Measurements from ENCODE around the gene DMAC1.

DMAC1 gene

GRCh38 chr9:7777771-7778170 is 21.8 kb downstream of the DMAC1 start:
- H3K4me3 ChIP-seq (replicated peaks; ENCODE audit: low read depth, low read length) = no peak overlapping the region
- TF ChIP-seq, protein P1, sequence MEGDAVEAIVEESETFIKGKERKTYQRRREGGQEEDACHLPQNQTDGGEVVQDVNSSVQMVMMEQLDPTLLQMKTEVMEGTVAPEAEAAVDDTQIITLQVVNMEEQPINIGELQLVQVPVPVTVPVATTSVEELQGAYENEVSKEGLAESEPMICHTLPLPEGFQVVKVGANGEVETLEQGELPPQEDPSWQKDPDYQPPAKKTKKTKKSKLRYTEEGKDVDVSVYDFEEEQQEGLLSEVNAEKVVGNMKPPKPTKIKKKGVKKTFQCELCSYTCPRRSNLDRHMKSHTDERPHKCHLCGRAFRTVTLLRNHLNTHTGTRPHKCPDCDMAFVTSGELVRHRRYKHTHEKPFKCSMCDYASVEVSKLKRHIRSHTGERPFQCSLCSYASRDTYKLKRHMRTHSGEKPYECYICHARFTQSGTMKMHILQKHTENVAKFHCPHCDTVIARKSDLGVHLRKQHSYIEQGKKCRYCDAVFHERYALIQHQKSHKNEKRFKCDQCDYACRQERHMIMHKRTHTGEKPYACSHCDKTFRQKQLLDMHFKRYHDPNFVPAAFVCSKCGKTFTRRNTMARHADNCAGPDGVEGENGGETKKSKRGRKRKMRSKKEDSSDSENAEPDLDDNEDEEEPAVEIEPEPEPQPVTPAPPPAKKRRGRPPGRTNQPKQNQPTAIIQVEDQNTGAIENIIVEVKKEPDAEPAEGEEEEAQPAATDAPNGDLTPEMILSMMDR (IDR thresholded peaks at IDR 0.05; ENCODE audit: low read length, missing control alignments) = no peak
- DNase-seq (ENCODE audit: low read depth) = no peak

DNA sequence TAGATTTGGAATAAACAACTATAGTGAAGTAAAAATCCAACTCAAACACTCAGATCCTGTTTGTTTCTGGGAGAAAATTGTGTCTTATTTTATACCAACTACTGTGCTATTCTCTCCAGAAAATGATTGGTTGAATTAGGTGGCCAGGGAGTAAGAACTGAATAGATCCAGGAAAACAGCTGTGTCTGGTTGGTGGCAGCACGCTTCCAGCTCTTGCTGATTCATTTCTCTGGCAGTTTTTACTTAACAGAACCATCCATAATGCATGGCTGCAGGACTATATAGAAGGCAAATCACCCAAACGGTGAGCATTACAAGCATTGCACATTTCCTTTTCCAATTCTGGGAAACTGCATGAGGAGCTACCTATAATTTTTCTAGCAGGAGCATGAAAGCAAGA is 29.5 kb downstream of the DMAC1 start:
- no peak for DNase-seq (ENCODE audit: low read depth)
- H3K4me3 ChIP-seq (replicated peaks; ENCODE audit: low read depth, low read length) = no peak overlapping the region
- TF ChIP-seq, protein P1 (IDR thresholded peaks at IDR 0.05; ENCODE audit: low read length, missing control alignments) = no peak

DNA sequence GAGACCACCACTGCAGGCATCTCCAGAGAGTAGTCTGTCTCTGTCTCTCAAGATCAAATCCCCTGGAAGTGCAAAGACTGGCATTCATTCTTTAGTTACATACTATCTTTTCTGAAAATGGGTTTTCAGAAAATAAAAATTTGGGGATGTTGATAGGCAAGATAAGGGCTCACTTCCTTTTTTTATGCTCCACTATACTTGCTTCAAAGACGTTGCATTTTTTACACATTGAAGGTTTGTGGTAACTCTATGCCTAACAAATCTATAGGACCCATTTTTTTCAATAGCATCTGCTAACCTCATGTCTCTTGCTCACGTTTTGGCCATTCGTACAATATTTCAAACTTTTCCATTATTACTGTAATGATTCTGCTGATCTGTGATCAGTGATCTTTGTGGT is 37.0 kb downstream of the DMAC1 start:
- TF ChIP-seq, protein P1 (IDR thresholded peaks at IDR 0.05; ENCODE audit: low read length, missing control alignments) = no peak
- no peak for DNase-seq (ENCODE audit: low read depth)
- no peak overlapping the region for H3K4me3 ChIP-seq (replicated peaks; ENCODE audit: low read depth, low read length)

GRCh38 chr9:7760014-7760415 is 39.6 kb downstream of the DMAC1 start:
- peak; percentile 23 for DNase-seq (ENCODE audit: low read depth)
- TF ChIP-seq, protein P1 (IDR thresholded peaks at IDR 0.05; ENCODE audit: low read length, missing control alignments) = no peak
- no peak overlapping the region for H3K4me3 ChIP-seq (replicated peaks; ENCODE audit: low read depth, low read length)

GRCh38 chr9:7756088-7756487 is 43.5 kb downstream of the DMAC1 start:
- DNase-seq (ENCODE audit: low read depth) = no peak
- TF ChIP-seq, protein P1 (IDR thresholded peaks at IDR 0.05; ENCODE audit: low read length, missing control alignments) = no peak
- no peak overlapping the region for H3K4me3 ChIP-seq (replicated peaks; ENCODE audit: low read depth, low read length)

- no peak overlapping the region for H3K4me3 ChIP-seq (replicated peaks; ENCODE audit: low read depth, low read length)
- TF ChIP-seq, protein P1 (IDR thresholded peaks at IDR 0.05; ENCODE audit: low read length, missing control alignments) = no peak
- no peak for DNase-seq (ENCODE audit: low read depth)
These were observed 47.1 kb downstream of the DMAC1 start for GRCh38 chr9:7752481-7752880.
